Fibroblast of skin of abdomen (primary cell): Measurements from ENCODE around the gene OPN5.

Experiments used
- DNase-seq: peaks from one replicate; pipeline ENCODE4 v3.0.0-alpha.2; 2013

The OPN5 gene

DNA sequence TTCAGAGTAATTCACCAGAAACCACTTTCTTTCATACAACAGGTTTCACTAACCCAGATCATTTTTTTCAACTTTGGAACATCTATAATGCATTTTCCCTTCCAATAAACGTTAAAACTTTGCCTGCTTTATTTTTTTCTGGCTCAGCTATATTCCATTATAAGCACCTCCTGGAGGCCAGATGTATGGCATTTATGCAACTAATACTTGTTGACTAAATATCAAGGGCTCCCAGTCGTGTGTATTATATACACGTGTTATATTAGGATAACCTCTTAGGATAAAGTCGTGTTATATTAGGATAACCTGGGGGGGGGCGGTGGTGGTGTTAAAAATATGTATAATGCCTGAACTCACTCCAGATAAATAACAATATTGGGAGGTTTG lies 6.7 kb downstream of the OPN5 start:
- DNase-seq: no peak

DNA sequence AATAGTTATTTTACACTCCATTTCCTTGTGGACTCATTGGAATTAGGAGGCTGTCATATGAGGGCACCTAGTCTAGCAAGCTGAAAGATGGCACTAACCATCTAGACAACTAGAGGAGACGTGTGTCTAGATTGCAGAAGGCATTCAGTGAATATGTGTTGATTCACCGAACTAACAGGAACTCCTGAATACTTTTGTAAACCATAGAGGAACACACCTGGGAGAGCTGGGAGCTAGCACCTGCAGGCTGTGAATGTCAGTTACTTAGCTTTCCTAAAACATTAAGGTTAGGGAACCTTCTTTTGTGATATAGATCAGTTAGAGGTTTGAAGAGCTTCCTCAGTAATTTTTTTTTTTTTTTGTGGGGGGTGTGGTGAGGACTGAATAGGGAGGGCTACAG lies 7.7 kb downstream of the OPN5 start:
- DNase-seq: no peak

DNA sequence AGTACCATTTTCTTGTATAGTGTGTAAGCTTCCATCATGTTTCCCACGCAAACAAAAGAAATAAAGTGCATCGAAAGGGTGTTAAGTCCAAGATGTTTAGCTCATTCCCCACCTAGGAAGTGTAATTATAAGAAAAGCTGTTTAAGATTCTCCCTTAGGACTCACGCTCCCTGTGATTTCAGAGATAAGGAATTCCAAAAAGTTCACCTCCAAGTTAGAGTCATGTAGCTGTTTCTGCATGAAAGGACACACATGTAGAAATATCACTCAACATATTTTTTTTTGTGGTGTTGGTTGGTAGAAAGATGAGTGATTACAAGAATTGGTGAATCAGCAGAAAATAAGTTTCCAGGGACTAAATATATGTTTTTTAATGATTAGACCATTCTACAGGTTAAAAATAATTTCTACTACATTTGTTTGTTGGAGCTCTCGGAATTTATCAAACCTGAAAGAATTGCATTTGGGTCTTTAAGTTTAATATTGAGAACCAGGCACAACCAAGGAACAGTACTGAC lies 10.4 kb downstream of the OPN5 start:
- no peak for DNase-seq

DNA sequence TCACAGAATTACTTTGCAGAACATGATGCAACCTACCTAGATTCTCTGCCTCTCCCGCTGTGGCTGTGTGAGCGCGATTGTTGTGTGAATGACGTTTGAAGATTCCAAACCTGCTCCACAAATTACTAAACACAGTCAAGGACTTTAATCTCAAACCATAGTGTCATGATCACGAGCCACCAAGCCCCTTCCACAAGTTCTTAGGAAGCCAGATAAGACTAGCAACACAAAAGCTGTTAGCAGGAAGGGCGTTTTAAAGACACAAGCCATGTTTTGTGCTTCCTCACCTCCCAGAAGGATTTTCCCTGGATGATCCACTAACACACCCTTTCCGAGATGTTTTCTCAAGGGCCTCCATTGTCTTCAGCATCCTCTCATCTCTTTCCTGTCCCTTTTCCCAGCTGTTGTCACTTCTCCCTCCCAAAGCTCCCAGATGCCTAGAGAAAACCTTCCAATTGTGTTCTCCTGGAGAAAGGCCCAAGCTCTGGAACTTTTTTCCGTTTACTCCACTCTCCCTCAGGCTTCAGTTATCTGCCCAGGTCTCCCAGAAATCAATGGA lies 12.8 kb downstream of the OPN5 start:
- DNase-seq: no peak

DNA sequence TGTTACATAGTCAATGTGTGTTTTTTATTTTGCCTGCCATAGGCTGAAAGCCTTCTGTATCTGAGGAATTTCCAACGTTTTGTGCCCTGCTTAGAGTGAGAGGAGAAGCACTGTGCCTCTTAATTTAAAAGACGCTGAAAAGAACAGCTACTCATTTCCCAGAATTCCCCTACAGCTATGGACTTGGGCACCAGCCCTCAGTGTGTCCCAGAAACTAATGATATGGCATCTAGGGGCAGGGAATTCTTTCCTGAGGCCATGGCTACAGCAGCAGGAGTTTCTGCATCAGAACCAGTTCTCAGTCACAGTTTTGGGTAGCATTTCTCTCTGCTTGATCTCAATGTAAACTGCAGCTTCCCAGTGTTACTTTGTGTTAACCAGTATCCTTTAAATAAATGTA lies 20.2 kb downstream of the OPN5 start:
- no peak for DNase-seq

DNA sequence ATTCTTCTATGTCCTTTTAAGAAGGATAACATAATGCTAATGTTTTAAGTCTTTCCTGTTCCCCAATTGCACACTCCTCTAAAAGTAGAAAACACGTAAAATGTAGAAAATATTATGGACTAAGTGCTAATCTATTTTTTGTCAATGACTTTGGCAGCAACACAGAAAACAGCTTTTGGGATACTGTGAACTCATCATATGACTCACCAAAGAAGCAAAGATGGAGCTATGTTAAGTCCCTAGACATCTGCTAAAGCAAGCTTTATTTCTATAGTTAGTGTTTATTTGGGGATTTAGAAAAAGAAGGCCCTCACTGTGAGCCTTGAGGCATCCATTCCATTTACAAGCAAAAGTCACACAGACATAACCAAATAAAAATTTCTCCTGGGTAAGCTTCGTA lies 23.0 kb downstream of the OPN5 start:
- DNase-seq: no peak

DNA sequence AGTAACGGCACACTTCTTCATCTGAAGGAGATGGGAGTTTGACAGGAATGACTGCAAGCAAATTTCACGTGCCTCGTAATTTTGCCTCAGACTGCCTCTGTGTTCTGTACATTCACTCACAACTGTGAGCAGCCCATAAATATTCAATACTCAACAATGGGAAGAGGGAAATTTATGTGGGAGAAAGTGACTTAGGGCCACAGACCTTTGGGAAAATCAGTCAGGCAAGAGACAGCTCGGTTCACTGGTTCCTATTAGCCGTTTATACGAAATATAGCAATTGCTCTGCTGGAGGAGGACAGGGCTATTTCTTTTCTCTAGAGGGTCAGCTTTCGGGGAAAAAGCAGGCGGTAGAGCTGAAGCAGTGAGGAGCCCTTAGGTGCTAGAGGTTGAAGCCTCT lies 28.0 kb downstream of the OPN5 start:
- no peak for DNase-seq

DNA sequence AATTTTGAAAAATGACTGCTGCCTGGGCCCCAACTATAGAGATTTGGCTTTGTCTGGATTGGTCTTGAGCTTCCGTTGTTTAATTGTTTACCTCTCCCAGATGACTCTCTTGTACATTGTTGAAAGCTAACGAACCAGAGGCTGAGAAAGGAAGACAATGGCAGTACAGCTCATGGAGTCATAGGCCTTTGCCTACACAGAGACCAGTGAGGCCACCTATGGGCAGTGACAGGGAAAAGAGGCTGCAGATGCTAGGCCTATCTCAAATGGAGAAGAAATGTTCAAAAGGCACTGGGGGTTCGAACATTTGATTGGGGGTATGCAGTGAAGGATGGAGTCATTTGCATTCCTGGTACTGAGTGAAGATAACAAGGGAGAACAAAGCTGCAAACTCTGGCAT lies 29.1 kb downstream of the OPN5 start:
- DNase-seq: no peak

DNA sequence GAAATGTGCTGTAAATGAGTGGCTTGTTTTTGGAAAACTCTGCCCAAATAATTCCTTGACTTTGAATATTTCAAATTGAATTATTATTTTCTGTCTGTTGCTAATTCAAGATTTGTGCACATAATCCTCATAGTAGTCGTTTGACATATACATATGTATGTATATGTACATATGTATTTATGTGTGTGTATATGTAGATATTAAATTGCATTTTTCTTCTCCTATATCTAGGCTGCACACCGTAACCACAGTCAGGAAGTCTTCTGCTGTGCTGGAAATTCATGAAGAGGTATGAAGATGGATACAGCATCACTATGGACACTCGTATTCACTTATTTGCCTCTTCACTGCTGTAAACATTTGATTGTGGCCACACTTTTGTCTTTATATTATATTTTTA lies 29.6 kb downstream of the OPN5 start:
- DNase-seq: no peak

DNA sequence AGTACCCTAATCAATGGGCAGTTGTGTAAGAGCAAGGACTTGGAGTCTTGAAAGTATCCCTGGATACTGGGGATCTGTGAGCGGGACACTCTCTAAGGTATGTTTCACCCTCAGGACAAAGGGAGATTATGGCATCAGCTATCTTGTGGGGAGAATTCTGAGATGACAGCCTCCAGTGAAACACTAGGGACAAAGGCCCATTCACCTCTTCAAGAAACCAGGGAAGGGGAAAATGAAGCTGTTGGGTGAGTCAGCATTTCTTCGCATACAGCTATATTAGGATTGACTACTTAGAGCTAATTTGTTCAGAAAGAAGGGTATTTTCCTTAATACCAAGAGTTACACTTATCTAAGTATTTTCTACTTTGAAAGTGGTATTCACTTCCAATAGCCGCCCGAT lies 35.9 kb downstream of the OPN5 start:
- no peak for DNase-seq

DNA sequence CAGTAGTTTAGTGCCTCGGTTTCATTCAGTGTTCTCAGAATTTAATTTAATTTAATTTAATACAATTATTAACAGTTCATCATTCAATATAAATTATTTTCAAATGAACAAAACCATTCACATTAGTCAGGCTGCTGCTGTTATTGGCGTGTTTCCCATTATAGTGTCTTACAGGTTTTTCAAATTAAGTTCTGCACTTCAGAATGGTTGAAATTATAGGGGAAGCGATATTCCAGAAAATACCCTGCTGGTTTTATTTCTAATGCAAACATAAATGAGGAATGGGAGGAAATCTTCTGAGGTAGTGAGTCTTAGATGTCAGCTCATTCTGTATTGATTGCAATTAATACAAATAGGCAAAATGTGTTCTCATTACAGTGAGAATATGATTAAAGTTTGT lies 37.6 kb downstream of the OPN5 start:
- no peak for DNase-seq

DNA sequence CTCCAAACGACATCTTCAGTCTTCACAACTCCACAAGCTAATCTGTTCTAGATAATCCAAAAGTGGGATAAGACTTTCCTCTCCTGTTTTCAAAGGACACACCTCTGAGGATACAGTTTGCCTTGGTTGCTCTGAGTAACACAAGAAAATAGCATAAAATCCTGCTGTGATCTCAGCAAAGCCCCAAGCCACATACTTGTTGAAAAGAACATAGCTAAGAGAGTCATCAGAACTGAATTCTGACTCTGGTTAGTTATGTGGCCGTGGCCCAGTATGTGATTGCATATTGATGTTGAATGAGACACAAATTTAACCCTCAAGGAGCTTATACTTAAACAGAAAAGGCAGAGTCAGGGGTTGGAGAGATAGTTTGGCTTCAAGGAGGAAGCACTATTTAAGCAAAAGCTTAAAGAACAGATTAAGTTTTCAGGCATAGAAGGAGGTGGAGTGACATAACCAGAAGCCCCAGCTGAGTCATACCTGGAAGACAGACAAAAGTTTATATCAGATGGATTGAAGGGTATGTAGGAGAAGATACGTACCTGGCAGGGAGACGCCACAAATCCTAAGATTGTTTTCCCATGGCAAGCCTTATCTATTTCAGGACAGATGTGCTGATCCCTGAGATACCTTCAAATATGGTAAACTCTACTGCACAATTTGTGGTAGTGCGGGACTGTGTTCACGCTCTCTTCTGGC lies 41.2 kb downstream of the OPN5 start:
- no peak for DNase-seq

DNA sequence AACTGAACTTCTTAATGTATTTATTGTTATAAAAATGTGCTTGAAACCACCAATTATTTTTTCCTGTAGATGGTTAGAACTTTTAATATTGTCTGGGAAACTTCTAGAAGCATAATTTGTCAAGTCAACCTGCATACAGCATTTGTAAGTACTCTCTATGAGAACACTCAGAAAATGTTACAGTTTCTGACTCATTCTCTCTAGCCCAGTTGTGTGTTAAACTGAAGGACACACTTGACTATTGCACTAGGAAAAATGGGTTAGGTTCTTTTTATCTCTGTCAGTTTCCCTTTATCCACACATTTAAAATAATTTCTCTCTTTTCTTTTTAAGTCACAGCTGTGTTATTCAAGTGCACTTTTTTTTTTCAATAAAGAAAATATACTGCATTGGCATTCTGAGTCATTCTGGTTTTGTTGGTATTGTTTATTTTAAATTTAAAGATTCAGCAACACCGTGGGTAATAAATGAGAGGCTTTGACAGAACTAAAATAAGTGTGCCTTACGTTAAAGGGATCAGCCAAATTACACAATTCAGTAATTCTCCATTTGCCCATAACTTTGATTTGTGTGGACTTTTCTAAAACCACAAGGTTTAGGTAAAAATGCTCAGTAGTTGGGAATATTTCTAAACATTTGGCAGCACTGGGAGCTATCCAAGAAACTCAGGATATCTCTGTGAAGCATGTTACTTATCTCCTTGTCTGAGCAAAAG lies 50.7 kb downstream of the OPN5 start:
- peak; percentile 9 for DNase-seq

DNA sequence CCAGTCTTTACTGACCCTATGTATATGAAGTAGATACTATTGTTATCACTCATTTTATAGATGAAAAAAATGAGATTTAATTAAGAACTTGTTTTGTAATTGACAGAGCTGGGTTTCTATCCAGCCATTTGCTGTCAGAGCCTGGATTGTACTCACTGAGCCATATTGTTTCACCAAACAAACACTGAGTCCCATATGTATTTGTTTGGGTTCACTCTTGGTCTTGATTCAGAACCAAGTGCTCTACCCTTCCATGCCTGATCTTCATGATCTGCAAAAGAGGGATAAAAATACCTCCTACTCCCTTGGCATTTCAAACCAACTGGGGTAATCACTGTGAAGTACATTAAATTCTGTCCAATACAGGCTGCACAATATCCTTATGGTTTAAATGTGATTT lies 52.4 kb downstream of the OPN5 start:
- no peak for DNase-seq

DNA sequence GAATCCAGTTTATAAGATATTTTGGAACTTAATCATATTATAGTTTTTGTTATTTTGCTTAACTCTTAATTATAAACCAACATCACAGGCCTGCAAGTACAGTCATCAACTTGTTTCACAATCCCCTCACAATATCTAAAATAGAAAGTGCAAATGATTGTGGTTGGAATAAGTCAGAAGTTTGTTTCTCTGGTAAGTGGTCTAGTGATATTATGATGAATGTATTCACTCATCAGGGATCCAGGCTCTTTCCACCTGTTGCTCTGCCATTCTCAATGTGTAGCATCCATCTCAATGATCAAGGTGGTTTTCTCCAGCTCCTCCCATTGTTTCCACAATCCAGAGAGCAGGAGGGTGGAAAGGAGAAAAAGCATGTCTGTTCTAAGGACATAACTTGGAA lies 54.2 kb downstream of the OPN5 start:
- DNase-seq: no peak

DNA sequence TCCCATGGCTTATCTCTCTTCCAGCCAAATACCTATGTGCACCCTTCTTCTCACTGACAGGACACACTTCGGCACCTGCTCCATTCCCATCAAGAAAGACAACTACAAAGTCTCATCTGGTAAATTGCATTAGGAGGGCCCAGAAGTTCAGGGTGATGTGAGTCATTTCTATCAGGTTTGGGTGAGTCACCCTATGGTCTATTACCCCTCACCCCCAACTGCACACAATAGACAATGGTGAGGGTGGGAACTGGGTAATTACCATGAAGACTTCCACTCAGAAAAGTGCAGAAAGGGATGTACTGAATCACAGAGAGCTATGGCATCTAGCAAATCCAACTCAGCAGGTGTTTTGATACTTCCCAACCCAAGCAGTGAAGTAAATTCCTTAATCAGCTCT lies 54.8 kb downstream of the OPN5 start:
- no peak for DNase-seq

DNA sequence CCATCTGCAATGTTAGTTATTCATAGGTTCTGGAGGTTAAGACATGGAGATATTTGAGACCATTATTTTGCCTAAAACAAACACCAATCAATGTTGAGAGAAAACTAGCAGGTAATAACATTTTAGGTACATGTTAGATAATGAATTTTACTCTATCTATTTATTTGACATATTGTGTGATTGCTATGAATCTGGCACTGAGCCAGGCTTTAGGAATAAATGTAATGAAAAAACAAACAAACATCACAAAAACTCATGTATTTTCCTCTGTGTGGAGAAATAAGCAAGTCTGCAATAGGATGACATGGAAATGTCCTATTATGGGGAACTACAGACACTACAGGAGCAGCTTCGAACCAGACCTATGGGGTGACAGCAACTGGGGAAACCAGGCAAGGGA lies 57.8 kb downstream of the OPN5 start:
- DNase-seq: no peak

DNA sequence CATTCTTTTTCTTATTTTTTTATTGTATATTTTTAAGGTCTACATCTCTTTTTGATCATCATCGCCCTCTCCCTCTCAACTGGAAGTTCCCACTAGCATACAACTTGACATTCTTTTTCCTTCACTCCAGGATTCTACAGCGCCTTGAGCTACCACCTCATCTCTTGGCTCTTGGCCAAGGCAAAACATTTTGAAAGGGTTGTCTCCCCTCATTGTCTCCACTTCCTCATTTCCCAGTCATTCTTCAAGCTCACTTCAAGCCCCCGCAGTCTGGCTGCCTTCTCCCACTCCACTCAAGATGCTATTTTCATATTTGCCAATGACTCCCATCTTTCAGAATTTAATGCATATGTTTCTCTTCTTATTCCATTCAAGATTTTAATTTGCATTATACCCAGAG lies 63.0 kb downstream of the OPN5 start:
- no peak for DNase-seq

DNA sequence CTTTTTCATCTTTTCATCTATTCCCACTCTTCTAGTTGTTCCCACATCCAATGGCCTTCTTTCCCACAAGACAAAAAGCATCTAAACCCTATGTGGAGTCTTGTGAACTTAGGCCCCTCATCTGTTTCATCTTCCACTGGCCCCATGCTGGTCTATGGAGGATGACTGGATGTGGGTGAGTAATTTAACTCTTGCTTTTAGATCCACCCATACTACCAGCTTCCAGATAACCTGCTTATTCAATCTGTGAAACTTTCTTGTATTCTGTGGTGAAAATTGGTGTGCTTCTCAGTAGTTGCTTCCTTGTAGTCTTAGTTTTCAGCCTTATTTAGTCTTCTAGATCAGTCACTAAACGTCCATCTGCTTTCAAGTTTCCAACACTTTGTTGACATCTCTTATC lies 64.9 kb downstream of the OPN5 start:
- no peak for DNase-seq

DNA sequence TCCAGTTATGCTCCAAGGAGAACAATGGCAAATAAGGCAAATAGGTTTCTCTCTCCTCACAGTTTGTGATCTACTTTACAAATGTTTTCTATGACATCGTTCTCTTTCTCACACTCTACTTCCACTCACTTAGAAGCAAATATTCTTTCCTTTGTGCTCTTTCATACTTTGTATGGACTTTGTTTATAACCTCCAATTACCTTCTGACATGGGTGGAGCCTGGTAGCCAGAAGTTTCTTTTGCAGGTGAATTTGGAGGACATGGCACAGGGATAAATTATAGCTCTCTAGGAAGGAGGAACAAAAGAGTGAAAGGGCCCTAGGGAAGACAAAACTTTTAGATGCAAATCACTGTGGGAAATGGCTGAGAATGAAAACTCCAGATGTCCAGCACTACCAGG lies 69.3 kb downstream of the OPN5 start:
- no peak for DNase-seq

DNA sequence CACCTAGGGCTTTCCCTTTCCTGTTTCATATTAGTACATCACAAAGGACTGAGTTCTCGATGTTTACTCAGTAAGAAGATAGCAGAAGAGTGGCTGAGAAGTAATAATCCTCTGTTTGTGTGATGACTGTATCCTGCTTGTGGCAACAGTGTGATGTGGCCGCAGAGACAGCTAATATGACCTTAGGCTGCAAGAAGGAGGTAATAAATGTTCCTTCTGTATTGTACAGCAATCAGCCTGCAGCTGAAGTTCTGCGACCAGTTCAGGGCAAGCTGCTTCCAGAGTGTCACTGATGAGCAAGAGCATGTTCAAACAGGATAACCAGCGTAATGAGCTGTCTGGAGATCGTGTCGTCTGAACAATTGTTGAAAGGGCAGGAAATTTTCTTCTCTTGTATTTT lies 70.9 kb downstream of the OPN5 start:
- DNase-seq: no peak

DNA sequence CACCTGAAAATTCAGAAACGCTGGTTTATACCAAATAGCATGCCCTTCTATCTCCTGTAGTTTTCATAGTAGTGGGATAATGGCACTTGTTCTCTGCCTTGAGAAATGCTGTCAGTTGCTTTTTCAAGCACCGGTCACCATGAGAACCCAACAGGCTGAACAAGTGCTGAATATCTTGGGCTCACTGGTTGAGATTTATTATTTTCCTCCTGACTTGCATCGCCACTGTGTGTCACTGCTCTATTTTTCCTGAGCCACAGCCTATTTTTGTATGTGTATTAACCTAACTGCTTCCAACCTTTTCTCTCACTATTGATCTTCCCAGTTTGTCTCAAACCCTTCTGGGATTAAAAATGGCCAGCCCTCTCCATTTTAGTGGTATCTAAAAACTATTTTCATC lies 71.9 kb downstream of the OPN5 start:
- no peak for DNase-seq

DNA sequence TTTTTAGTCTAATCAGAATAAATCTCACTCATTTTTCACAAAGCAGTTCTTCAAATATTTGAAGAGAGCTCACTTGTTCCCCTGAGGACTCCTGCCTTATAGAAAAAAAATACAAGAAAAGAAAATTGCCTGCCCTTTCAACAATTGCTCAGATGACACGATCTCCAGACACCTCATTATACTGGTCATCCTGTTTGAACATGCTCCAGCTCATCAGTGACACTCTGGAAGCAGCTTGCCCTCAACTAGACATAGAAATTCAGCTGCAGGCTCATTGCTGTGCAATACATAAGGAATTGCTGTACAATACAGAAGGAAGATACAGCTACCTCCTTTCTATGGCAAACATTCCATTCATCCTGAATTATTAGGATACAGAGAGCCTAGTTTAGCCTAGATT lies 73.1 kb downstream of the OPN5 start:
- DNase-seq: no peak

DNA sequence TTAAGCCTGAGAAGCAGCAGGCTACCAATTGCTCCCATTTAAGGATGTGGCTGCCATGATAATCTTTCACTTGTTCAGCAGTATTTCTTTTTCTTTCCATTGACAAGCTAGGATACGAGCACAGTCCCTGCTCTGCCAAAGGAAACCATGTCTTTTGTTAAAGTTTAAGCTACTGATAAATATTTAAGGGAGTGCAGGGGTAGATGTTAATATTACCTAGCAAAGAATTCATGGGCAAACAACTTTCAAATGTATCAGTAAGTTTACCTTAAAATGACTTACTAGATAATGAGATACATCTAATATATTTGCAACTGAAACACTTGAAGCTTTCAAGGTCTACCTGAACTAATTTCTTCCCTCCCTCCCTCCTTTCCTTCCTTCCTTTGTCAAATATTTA lies 77.3 kb downstream of the OPN5 start:
- no peak for DNase-seq
